Measurements from ENCODE around the gene FHAD1.

Gene FHAD1

DNA sequence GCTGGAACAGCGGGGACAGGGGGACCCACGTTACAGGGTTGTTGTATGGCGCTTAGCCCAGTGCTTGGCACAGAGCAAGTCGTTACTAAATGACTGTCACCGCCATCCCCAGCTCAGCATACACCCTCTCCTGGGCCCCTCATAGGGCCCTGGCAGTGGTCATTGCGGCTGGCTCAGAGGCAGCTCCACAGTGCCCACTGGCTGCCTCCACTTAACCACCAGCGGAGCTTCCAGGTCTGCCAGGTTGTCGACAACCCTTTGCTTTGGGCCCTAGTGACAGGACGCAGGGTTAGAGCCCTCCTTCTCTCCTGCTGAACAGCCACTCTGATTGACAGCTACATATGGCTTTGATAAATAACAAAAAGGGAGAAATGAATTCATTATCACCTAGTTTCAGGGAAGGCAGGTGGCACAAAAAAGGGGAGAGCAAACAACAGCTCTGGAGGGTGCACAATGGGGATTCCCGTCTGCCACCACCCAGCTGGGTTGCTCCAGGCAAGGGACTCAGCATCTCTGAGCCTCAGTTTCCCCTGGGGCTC lies 167.5 kb downstream of the FHAD1 start:
- Histone ChIP-seq H3K27me3 (ENCODE audit: control insufficient read depth, insufficient read depth, low read length) (no peaks in the 10 kb centered on the region), H3K36me3 (ENCODE audit: control insufficient read depth, insufficient read depth, low read length) (no peaks in the 10 kb centered on the region), H3K4me1 (ENCODE audit: control insufficient read depth, insufficient read depth, low read length) (peaks cover 23% of the 10 kb centered on the region), H3K27ac (ENCODE audit: low read depth, low read length) (no peak overlapping the region), H3K9ac (ENCODE audit: low read length) (no peak overlapping the region), H3K4me3 (ENCODE audit: low read length) (no peak overlapping the region)

DNA sequence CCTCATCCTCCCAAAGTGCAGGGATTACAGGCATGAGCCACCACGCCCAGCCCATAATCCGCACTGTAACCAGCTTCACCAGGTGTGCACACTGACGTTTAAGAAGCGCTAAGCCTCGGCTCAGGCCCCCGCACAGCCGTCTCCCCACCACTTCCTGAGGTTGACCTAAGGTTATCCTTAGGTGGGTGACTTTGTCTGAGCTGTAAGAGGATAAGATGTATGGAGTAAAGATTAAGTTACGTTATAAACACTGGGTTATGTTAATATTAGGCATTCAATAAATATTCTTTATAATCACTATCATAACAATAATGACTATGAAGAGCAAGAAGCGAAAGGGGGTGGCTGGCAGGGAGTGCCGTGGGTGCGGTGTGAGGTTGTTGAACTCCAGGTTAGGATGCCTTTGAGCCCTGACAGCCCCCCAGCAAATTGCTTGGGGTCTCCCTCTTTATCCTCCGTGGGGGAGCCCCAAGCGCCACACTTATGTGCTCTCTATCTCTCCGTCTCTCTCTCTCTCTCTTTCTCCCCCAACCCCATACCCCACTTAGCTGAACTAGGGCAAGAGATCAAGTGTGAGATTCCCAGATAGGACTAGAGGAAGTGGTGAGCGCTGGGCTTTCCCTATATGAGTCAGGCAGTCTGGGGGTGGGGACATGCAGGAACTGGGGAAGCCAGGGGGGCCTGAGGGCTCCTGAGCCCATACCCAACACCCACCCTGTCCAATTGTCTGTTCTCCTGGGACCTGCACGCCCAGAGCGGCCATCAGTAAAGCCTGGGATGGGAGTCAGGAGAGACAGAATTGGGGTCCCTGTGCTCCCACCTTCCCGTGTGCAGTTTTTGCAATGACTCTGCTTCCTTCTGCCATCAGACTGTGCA lies 170.3 kb downstream of the FHAD1 start:
- no peak overlapping the region for H3K9ac ChIP-seq (ENCODE audit: low read length)

DNA sequence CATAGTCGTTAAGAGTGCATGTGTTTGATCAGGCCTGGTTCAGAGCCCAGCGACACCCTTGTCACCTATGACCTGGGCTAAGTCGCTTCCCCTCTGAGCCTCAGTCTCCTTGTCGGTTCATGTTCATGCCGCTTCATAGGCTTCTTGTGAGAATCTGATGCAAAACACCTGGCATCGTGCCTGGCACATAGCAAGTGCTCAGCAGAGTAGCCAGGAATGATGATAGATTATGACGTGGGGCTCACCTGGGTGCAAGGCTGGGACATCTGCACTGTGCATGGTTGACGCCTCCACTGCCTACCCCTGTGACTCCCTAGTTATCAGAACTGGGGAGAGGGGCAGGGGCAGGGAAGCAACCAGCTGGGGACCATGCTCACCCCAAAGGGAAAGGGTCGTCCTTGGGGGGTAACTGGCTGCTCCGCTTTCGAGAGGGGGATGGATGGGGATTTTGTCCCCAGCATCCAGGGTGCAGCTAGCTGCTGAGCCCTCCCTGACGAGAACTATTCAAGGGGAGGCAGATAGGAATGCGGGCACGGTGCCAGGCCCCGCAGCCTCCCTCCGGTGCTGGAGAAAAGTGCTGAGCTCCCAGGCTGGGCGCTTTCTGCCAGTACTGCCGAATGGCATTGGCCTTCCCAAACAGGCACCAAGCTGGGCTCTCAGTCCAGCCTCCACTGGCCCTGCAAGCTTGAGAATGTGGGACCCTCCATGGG lies 171.9 kb downstream of the FHAD1 start:
- Histone ChIP-seq H3K4me1 (ENCODE audit: control insufficient read depth, insufficient read depth, low read length) (peaks cover 19% of the 10 kb centered on the region), H3K9ac (ENCODE audit: low read length) (no peak overlapping the region), H3K36me3 (ENCODE audit: control insufficient read depth, insufficient read depth, low read length) (no peaks in the 10 kb centered on the region), H3K4me3 (ENCODE audit: low read length) (no peak overlapping the region), H3K27me3 (ENCODE audit: control insufficient read depth, insufficient read depth, low read length) (no peaks in the 10 kb centered on the region), H3K27ac (ENCODE audit: low read depth, low read length) (no peak overlapping the region)

More for the DNA sequence above, 170.3 kb downstream of the FHAD1 start:
- H3K4me3 ChIP-seq (ENCODE audit: low read length), result no peak overlapping the region
- no peaks in the 10 kb centered on the region for H3K27me3 ChIP-seq (ENCODE audit: control insufficient read depth, insufficient read depth, low read length)
- H3K27ac ChIP-seq (ENCODE audit: low read depth, low read length), result no peak overlapping the region
- H3K4me1 ChIP-seq (ENCODE audit: control insufficient read depth, insufficient read depth, low read length), result peaks cover 19% of the 10 kb centered on the region
- H3K36me3 ChIP-seq (ENCODE audit: control insufficient read depth, insufficient read depth, low read length), result no peaks in the 10 kb centered on the region

DNA sequence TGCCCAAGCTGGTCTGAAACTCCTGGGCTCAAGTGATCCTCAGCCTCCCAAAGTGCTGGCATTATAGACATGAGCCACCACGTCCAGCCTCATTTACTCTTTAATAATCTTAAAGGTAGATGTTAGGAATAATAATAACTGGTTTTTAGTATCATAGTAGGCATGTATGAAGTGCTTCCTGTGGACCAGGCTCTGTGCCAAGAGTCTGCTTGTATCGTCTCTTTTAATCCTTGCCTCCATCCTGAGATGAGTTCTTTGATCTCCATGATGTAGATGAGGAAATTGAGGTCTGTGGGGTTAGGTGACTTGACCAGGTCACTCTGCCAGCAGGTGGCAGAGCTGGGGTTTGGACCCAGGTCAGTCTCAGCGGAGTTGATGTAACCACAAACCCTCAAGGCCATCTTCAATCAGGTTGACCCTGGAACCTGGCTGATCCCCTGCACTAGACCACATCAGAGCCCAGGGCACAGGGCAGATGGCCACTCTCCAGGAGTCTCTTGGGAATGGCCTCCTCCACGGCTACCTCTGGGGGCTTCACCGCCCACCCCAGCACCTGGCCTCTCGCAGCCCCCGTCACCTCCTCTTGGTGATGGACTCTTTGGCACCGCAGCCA lies 173.9 kb downstream of the FHAD1 start:
- H3K4me1 ChIP-seq (ENCODE audit: control insufficient read depth, insufficient read depth, low read length), result peaks cover 16% of the 10 kb centered on the region
- H3K27ac ChIP-seq (ENCODE audit: low read depth, low read length), result no peak overlapping the region
- H3K36me3 ChIP-seq (ENCODE audit: control insufficient read depth, insufficient read depth, low read length), result no peaks in the 10 kb centered on the region
- peak overlapping the region; percentile 13 for H3K4me3 ChIP-seq (ENCODE audit: low read length)
- H3K9ac ChIP-seq (ENCODE audit: low read length), result no peak overlapping the region
- H3K27me3 ChIP-seq (ENCODE audit: control insufficient read depth, insufficient read depth, low read length), result no peaks in the 10 kb centered on the region

DNA sequence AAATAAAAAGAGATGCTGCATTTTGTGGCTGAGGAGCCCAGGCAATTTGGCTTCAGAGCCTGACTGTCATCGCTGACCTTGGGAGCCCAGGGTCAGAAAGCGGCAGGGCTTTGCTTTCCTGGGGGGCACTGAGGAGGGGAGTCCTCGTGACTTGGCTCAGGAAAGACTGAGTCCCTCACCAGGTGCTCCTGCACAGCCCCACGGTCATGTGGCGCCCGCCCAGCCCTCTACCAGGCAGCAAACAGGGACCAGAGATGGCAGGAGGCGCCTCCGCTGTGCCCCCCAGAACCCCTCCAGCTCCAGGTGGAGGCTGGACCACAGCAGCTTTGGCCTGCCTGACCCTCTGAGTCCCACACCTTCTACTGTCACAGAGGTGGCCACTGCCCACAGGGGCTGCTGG lies 175.8 kb downstream of the FHAD1 start:
- Histone ChIP-seq H3K9ac (ENCODE audit: low read length) (no peak overlapping the region), H3K27me3 (ENCODE audit: control insufficient read depth, insufficient read depth, low read length) (no peaks in the 10 kb centered on the region), H3K4me1 (ENCODE audit: control insufficient read depth, insufficient read depth, low read length) (peaks cover 24% of the 10 kb centered on the region), H3K36me3 (ENCODE audit: control insufficient read depth, insufficient read depth, low read length) (no peaks in the 10 kb centered on the region), H3K27ac (ENCODE audit: low read depth, low read length) (no peak overlapping the region), H3K4me3 (ENCODE audit: low read length) (no peak overlapping the region)

DNA sequence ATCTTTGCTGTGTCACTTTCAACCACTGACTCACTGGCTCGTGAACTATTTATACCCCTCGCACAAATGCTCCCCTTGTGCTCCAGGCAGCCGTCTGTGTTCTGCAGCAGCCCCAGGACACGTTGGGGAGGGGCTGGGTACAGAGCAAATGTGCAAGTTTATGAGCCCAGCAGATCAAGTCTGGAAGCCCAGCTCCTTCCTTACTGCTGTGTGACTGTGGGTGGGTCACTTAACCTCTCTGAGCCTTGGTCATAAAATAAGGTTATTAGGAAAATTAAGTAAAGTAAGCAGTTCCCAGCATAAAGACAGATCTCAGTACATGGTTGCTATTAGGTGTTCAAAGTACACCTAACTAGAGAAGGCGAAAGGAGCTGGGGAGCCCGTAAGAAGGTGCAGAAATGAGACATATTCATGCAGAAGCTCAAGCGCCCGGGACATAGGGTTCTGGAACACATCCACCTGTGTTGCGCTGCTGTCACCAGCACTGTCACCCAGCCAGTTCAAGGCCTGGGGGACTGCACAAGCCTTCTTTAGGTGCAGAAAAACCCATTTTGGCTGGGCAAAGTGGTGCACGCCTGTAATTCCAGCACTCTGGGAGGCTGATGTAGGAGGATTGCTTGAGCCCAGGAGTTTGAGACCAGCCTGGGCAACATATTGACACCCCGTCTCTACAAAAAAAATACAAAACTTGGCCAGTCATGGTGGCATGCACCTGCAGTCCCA lies 176.5 kb downstream of the FHAD1 start:
- Histone ChIP-seq H3K4me1 (ENCODE audit: control insufficient read depth, insufficient read depth, low read length) (peaks cover 24% of the 10 kb centered on the region), H3K27me3 (ENCODE audit: control insufficient read depth, insufficient read depth, low read length) (no peaks in the 10 kb centered on the region), H3K9ac (ENCODE audit: low read length) (peak overlapping the region; percentile 4)

DNA sequence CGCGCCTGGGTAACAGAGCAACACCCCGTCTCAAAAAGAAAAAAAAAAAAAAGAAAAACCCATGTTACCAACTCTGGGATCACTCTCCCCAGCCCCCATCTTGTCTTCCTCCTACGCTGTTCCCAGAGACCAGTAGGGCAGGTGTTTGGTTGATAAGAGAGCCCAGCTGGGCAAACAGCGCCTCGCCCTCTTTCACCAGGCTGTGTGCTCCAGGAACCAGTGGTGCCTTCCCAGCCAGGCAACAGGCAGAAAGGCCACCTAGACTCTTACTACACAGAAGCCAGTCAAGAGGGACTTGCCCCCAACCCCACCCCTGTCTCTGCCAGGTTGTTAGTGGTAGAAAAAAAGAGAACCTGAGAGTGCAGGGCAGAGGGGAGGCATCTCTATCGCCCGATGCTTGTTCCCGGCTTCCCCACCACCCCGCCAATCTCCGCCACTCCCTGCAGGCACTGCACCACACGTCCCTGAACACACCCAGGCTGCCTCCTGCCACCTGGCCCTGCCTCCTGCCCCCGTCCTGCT lies 177.2 kb downstream of the FHAD1 start:
- Histone ChIP-seq H3K9ac (ENCODE audit: low read length) (no peak overlapping the region), H3K27ac (ENCODE audit: low read depth, low read length) (no peak overlapping the region), H3K27me3 (ENCODE audit: control insufficient read depth, insufficient read depth, low read length) (no peaks in the 10 kb centered on the region), H3K4me1 (ENCODE audit: control insufficient read depth, insufficient read depth, low read length) (peaks cover 19% of the 10 kb centered on the region), H3K4me3 (ENCODE audit: low read length) (no peak overlapping the region), H3K36me3 (ENCODE audit: control insufficient read depth, insufficient read depth, low read length) (peaks cover 1% of the 10 kb centered on the region)

More for the DNA sequence above, 176.5 kb downstream of the FHAD1 start:
- Histone ChIP-seq H3K27ac (ENCODE audit: low read depth, low read length) (no peak overlapping the region), H3K4me3 (ENCODE audit: low read length) (no peak overlapping the region), H3K36me3 (ENCODE audit: control insufficient read depth, insufficient read depth, low read length) (no peaks in the 10 kb centered on the region)

DNA sequence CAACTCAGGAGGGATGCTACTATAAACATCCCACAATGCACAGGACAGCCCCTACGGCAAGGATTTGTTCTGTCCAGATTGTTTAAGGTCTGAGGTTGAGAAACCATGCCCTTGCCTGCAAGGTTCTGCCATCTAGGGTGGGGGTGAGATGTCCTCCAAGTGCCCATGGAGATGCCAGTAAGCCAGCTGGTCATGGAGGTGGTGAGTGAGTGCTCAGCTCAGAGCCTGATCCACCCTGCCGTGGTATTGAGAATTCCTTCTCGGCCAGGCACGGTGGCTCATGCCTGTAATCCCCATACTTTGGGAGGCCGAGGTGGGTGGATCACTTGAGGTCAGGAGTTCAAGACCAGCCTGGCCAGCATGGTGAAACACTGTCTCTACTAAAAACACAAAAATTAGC lies 178.0 kb downstream of the FHAD1 start:
- H3K4me1 ChIP-seq (ENCODE audit: control insufficient read depth, insufficient read depth, low read length), result peaks cover 18% of the 10 kb centered on the region
- peaks cover 7% of the 10 kb centered on the region for H3K36me3 ChIP-seq (ENCODE audit: control insufficient read depth, insufficient read depth, low read length)
- peak overlapping the region; percentile 3 for H3K9ac ChIP-seq (ENCODE audit: low read length)
- H3K27me3 ChIP-seq (ENCODE audit: control insufficient read depth, insufficient read depth, low read length), result no peaks in the 10 kb centered on the region
- H3K27ac ChIP-seq (ENCODE audit: low read depth, low read length), result no peak overlapping the region
- H3K4me3 ChIP-seq (ENCODE audit: low read length), result peak overlapping the region; percentile 3

DNA sequence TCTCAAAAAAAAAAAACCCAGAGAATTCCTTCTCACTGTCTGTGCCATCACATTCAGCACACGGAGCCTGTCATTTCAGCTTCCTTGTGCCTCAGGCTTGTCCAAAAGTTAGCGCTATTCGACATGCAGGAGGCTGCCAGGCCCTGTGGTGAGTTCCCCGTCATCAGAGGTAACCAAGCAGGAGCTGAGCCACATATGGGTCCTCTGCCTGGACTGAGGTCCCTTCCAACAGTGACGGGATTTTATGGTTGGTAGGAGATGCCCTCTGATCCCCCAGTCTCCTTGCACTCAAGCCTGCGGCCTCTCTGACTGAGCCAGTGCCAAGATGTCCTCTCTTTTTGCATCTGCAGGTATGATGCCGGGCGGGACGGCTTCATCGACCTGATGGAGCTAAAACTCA lies 178.5 kb downstream of the FHAD1 start:
- Histone ChIP-seq H3K36me3 (ENCODE audit: control insufficient read depth, insufficient read depth, low read length) (peaks cover 7% of the 10 kb centered on the region), H3K27ac (ENCODE audit: low read depth, low read length) (no peak overlapping the region), H3K9ac (ENCODE audit: low read length) (no peak overlapping the region), H3K4me3 (ENCODE audit: low read length) (no peak overlapping the region), H3K4me1 (ENCODE audit: control insufficient read depth, insufficient read depth, low read length) (peaks cover 18% of the 10 kb centered on the region), H3K27me3 (ENCODE audit: control insufficient read depth, insufficient read depth, low read length) (no peaks in the 10 kb centered on the region)

DNA sequence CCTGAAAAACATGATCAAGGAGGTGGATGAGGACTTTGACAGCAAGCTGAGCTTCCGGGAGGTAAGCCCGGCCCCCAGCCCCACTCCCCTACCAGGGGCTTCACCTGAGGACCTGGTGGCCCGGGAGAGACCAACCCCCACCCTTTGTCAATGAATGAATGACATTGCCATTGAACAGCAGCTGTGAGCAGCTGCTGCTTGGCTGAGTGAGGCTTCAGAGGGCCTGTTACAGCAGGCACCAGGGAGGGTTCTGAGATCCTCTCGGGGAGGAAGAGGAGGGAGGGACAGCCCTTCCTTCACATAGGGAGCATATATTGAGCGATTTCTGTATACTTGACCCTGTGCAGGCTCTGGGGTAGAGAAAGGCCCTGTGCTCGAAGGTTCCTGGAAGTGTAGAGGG lies 178.9 kb downstream of the FHAD1 start:
- H3K9ac ChIP-seq (ENCODE audit: low read length), result no peak overlapping the region
- no peak overlapping the region for H3K4me3 ChIP-seq (ENCODE audit: low read length)
- no peaks in the 10 kb centered on the region for H3K27me3 ChIP-seq (ENCODE audit: control insufficient read depth, insufficient read depth, low read length)
- peaks cover 18% of the 10 kb centered on the region for H3K4me1 ChIP-seq (ENCODE audit: control insufficient read depth, insufficient read depth, low read length)
- H3K36me3 ChIP-seq (ENCODE audit: control insufficient read depth, insufficient read depth, low read length), result peaks cover 7% of the 10 kb centered on the region
- no peak overlapping the region for H3K27ac ChIP-seq (ENCODE audit: low read depth, low read length)

DNA sequence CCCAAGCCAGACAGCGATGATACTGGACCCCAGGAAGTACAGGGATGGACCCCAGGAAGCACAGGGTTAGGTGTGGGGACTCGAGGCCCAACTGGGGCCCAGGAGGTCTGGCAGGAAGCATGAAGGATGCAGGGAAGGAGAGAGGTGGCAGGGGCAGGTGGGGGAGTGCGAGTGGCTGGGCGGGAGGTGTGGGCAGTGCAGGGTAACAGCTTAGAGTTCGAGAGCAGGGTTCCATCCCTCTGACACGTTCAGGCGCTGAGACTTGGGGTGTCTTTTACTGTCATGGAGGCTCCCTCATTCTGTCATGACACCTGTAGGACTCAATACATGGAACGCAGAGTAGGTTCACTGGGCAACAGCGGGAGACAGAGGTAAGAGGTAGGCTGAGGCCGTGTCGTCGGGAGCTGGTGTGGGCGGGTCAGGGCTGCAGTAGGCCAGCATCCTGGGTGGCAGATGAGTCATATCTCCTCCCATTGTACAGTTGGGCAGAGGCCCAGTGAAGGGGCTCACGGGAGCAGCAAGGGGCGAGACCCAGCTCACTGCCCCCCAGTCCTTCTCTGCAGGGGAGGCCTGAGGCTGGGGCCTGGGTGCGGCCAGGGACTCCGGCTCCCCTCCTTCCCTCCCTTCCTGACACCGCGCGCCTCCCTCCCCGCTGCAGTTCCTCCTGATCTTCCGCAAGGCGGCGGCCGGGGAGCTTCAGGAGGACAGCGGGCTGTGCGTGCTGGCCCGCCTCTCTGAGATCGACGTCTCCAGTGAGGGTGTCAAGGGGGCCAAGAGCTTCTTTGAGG lies 179.7 kb downstream of the FHAD1 start:
- H3K9ac ChIP-seq (ENCODE audit: low read length), result peak overlapping the region; percentile 27
- H3K36me3 ChIP-seq (ENCODE audit: control insufficient read depth, insufficient read depth, low read length), result peaks cover 7% of the 10 kb centered on the region
- H3K27me3 ChIP-seq (ENCODE audit: control insufficient read depth, insufficient read depth, low read length), result no peaks in the 10 kb centered on the region
- H3K27ac ChIP-seq (ENCODE audit: low read depth, low read length), result peak overlapping the region; percentile 86
- H3K4me3 ChIP-seq (ENCODE audit: low read length), result no peak overlapping the region
- H3K4me1 ChIP-seq (ENCODE audit: control insufficient read depth, insufficient read depth, low read length), result peaks cover 16% of the 10 kb centered on the region

Measured in rectal smooth muscle tissue (tissue), 1 donor.